WTC11 (cell line): ENCODE data around the gene SELENOI. TPM values are rescaled to one million over a fixed set of nuclear protein-coding genes. Genes with fewer than 3 reads are reported as not detected.

Source experiments
- CBFB ChIP-seq: sonication (generic); formaldehyde crosslinking; IDR thresholded peaks from 2 replicates; pipeline ENCODE4 v1.8.1; 2022; ENCODE audit warnings: mild to moderate bottlenecking, low read depth, missing genetic modification reagents
- FOXP1 ChIP-seq: sonication (generic); formaldehyde crosslinking; IDR thresholded peaks from 2 replicates; pipeline ENCODE4 v1.8.0; 2022; ENCODE audit warnings: missing genetic modification reagents, mild to moderate bottlenecking, moderate library complexity, borderline replicate concordance
- FOXP4 ChIP-seq: sonication (generic); formaldehyde crosslinking; IDR thresholded peaks from 2 replicates; pipeline ENCODE4 v1.8.0; 2022; ENCODE audit warnings: mild to moderate bottlenecking, missing genetic modification reagents
- GABPB1 ChIP-seq: sonication (generic); formaldehyde crosslinking; IDR thresholded peaks from 2 replicates; pipeline ENCODE4 v1.8.1; 2023; ENCODE audit warnings: mild to moderate bottlenecking, missing genetic modification reagents
- ZMAT4 ChIP-seq: fragments of 250-450 bp; sonication (Bioruptor Pico); IDR thresholded peaks from 2 replicates; pipeline ENCODE4 v1.9.0; 2021; ENCODE audit warnings: mild to moderate bottlenecking
- ZNF232 ChIP-seq: sonication (generic); formaldehyde crosslinking; IDR thresholded peaks from 2 replicates; pipeline ENCODE4 v1.8.0; 2022; ENCODE audit warnings: mild to moderate bottlenecking, missing genetic modification reagents
- ZNF512 ChIP-seq: sonication (generic); formaldehyde crosslinking; IDR thresholded peaks from 2 replicates; pipeline ENCODE4 v1.8.1; 2022; ENCODE audit warnings: missing genetic modification reagents, borderline replicate concordance
- total RNA-seq: library from RNA; stranded (reverse); gene quantifications from 3 replicates; pipeline ENCODE4 v1.2.3, GENCODE V29; 2021
- TF ChIP-seq, protein P1 (sequence below): fragments of 250-450 bp; sonication (Bioruptor Pico); conservative IDR thresholded peaks from 2 replicates; pipeline ENCODE4 v1.9.0; 2021; ENCODE audit warnings: mild to moderate bottlenecking
- TF ChIP-seq, protein P2 (sequence below): sonication (generic); formaldehyde crosslinking; conservative IDR thresholded peaks from 2 replicates; pipeline ENCODE4 v1.8.1; 2023; ENCODE audit warnings: mild to moderate bottlenecking, low read depth, missing genetic modification reagents, moderate library complexity
- TF ChIP-seq, protein P3 (sequence below): sonication (generic); formaldehyde crosslinking; IDR thresholded peaks from 2 replicates; pipeline ENCODE4 v1.8.0; 2022; ENCODE audit warnings: missing genetic modification reagents

SELENOI gene
- total RNA-seq, 1 experiment from 2014 or later: 53.1 TPM

DNA sequence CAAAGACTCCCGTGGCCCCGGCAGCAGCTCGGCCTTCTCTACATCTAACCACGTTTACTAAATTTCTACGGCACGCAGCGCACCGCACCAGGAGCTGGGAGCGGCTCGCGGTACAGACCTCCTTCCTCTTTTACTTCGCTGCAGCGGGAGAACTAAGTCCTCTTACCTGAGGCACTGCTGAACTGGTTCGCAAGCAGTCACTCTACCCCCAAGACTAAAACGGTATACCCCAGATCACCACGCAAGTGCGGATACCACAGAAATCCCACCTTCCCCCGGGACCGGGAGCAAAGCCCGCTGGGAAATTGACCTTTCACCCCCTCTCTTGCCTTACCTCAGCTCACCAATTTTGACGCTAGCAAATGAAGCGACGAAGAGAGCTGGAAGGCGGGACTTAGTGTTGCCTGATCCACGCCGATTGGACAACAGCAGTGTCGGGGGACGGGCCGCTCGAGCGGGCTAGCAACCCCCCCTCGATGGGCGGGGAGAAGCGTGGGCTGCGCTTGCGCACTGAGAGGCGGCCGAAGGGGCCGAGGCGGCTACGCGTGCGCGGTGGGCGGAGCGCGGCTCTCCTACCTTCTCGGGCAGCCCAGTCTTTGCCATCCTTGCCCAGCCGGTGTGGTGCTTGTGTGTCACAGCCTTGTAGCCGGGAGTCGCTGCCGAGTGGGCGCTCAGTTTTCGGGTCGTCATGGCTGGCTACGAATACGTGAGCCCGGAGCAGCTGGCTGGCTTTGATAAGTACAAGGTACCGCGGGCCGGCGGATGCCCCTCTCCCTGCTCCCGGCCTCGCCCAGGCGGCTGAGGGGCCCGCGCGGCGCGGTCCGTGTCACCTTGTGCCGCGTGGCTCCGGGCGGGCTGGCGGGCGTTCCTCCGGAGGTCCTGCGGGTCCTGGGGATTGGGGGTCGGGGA is at the start of gene SELENOI (continued):
- no peak for TF ChIP-seq ZMAT4 (CRISPR knock-in tag)
- peak; percentile 25; the same call in 1 of the 2 replicates for TF ChIP-seq FOXP1 (CRISPR knock-in tag)
- TF ChIP-seq, protein P1, sequence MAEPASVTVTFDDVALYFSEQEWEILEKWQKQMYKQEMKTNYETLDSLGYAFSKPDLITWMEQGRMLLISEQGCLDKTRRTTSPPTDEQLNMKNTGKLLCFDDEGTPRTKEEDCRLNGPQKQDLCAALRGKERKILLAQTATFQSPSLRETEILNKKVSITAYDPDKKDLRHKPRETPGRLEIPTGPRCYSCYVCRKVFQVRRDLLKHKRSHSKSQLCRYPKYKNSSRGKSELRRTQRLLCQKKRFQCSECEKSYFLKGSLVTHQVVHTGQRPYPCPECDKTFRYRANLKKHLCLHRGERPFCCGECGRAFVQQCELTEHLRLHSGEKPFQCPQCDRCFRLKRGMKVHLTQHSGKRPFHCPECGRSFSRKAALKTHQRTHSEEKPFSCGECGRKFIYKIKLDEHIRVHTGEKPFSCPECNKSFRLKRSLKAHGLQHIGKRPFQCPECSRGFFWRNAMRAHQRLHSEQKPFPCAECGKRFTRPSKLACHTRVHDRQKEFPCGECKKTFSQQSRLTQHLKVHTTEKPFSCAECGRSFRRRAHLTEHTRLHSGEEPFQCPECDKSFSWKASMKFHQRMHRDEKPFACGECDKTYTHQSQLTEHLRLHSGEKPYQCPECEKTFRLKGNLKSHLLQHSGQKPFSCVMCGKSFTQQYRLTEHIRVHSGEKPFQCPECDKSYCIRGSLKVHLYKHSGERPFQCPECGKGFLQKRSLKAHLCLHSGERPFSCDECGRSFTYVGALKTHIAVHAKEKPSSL (CRISPR knock-in tag): no peak
- TF ChIP-seq, protein P2, sequence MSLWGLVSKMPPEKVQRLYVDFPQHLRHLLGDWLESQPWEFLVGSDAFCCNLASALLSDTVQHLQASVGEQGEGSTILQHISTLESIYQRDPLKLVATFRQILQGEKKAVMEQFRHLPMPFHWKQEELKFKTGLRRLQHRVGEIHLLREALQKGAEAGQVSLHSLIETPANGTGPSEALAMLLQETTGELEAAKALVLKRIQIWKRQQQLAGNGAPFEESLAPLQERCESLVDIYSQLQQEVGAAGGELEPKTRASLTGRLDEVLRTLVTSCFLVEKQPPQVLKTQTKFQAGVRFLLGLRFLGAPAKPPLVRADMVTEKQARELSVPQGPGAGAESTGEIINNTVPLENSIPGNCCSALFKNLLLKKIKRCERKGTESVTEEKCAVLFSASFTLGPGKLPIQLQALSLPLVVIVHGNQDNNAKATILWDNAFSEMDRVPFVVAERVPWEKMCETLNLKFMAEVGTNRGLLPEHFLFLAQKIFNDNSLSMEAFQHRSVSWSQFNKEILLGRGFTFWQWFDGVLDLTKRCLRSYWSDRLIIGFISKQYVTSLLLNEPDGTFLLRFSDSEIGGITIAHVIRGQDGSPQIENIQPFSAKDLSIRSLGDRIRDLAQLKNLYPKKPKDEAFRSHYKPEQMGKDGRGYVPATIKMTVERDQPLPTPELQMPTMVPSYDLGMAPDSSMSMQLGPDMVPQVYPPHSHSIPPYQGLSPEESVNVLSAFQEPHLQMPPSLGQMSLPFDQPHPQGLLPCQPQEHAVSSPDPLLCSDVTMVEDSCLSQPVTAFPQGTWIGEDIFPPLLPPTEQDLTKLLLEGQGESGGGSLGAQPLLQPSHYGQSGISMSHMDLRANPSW (CRISPR knock-in tag): no peak
- 0 out of 2 replicates have a peak, but pooled peaks have one; percentile 13 for TF ChIP-seq FOXP4 (CRISPR knock-in tag)
- peak; percentile 32; the same call in 1 of the 2 replicates for TF ChIP-seq ZNF232 (CRISPR knock-in tag)
- TF ChIP-seq ZNF512: no peak
- TF ChIP-seq, protein P3, sequence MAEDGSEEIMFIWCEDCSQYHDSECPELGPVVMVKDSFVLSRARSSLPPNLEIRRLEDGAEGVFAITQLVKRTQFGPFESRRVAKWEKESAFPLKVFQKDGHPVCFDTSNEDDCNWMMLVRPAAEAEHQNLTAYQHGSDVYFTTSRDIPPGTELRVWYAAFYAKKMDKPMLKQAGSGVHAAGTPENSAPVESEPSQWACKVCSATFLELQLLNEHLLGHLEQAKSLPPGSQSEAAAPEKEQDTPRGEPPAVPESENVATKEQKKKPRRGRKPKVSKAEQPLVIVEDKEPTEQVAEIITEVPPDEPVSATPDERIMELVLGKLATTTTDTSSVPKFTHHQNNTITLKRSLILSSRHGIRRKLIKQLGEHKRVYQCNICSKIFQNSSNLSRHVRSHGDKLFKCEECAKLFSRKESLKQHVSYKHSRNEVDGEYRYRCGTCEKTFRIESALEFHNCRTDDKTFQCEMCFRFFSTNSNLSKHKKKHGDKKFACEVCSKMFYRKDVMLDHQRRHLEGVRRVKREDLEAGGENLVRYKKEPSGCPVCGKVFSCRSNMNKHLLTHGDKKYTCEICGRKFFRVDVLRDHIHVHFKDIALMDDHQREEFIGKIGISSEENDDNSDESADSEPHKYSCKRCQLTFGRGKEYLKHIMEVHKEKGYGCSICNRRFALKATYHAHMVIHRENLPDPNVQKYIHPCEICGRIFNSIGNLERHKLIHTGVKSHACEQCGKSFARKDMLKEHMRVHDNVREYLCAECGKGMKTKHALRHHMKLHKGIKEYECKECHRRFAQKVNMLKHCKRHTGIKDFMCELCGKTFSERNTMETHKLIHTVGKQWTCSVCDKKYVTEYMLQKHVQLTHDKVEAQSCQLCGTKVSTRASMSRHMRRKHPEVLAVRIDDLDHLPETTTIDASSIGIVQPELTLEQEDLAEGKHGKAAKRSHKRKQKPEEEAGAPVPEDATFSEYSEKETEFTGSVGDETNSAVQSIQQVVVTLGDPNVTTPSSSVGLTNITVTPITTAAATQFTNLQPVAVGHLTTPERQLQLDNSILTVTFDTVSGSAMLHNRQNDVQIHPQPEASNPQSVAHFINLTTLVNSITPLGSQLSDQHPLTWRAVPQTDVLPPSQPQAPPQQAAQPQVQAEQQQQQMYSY (CRISPR knock-in tag): no peak
- no peak for TF ChIP-seq CBFB (CRISPR knock-in tag)
- TF ChIP-seq GABPB1 (CRISPR knock-in tag): peak; percentile 70
- TF ChIP-seq, all 79 proteins: peak for 18
